Measurements from ENCODE around the gene FRMD6. TPM values are rescaled to one million over a fixed set of nuclear protein-coding genes. Genes with fewer than 3 reads are reported as not detected.

Gene FRMD6
- total and polyA plus RNA-seq, 4 donors, result 3.2 to 27.2 (median 8.6) TPM

GRCh38 chr14:51663783-51664326 lies 12.1 kb downstream of the FRMD6 start:
- Histone ChIP-seq H3K9ac (ENCODE audit: insufficient read depth in 1 of 2, low read length in 2 of 2) (no peak overlapping the region), H3K4me1 (ENCODE audit: control insufficient read depth in 5 of 5, insufficient read depth in 5 of 5, low read length in 5 of 5) (peaks cover 0 to 4% (median under 1%) of the 10 kb centered on the region in 5 donors), H3K27me3 (ENCODE audit: control insufficient read depth in 3 of 3, insufficient read depth in 3 of 3, low read length in 2 of 3) (no peaks in the 10 kb centered on the region), H3K27ac (ENCODE audit: low read depth in 1 of 2, low read length in 1 of 2) (no peak overlapping the region), H3K4me3 (no peak overlapping the region), H3K9me3 (ENCODE audit: control insufficient read depth in 4 of 4, insufficient read depth in 3 of 4, low read length in 3 of 4) (no peaks in the 10 kb centered on the region), H3K36me3 (ENCODE audit: control insufficient read depth in 4 of 4, insufficient read depth in 4 of 4, low read length in 4 of 4) (no peaks in the 10 kb centered on the region)
- TF ChIP-seq CTCF (IDR thresholded peaks at IDR 0.05; ENCODE audit: control extremely low read depth, extremely low read depth), result no peak
- ATAC-seq (ENCODE audit: insufficient read depth, low FRiP score), result no peak
- 80 to 84% methylated on average over 5 of the region's 5 CpGs for WGBS, 2 donors
- DNase-seq, result no peak

- H3K27me3 ChIP-seq (ENCODE audit: control insufficient read depth in 3 of 3, insufficient read depth in 3 of 3, low read length in 2 of 3), result no peaks in the 10 kb centered on the region
- no peak overlapping the region for H3K27ac ChIP-seq (ENCODE audit: low read depth in 1 of 2, low read length in 1 of 2)
- H3K9me3 ChIP-seq (ENCODE audit: control insufficient read depth in 4 of 4, insufficient read depth in 3 of 4, low read length in 3 of 4), result no peaks in the 10 kb centered on the region
- H3K4me3 ChIP-seq, result no peak overlapping the region
- H3K4me1 ChIP-seq (ENCODE audit: control insufficient read depth in 5 of 5, insufficient read depth in 5 of 5, low read length in 5 of 5), result peaks cover 0 to 4% (median 0%) of the 10 kb centered on the region in 5 donors
- TF ChIP-seq CTCF (IDR thresholded peaks at IDR 0.05; ENCODE audit: control extremely low read depth, extremely low read depth), result no peak
- no peak overlapping the region for H3K9ac ChIP-seq (ENCODE audit: insufficient read depth in 1 of 2, low read length in 2 of 2)
- ATAC-seq (ENCODE audit: insufficient read depth, low FRiP score) (no peak), DNase-seq (no peak)
- H3K36me3 ChIP-seq (ENCODE audit: control insufficient read depth in 4 of 4, insufficient read depth in 4 of 4, low read length in 4 of 4), result no peaks in the 10 kb centered on the region
- 69 to 75% methylated on average over 3 of the region's 3 CpGs for WGBS, 2 donors
Observed at GRCh38 chr14:51666070-51666469, 14.4 kb downstream of the FRMD6 start.

GRCh38 chr14:51666826-51667225 lies 15.1 kb downstream of the FRMD6 start:
- Histone ChIP-seq H3K27me3 (ENCODE audit: control insufficient read depth in 3 of 3, insufficient read depth in 3 of 3, low read length in 2 of 3) (no peaks in the 10 kb centered on the region), H3K36me3 (ENCODE audit: control insufficient read depth in 4 of 4, insufficient read depth in 4 of 4, low read length in 4 of 4) (no peaks in the 10 kb centered on the region), H3K4me1 (ENCODE audit: control insufficient read depth in 5 of 5, insufficient read depth in 5 of 5, low read length in 5 of 5) (peaks cover 0 to 4% (median 0%) of the 10 kb centered on the region in 5 donors), H3K9ac (ENCODE audit: insufficient read depth in 1 of 2, low read length in 2 of 2) (no peak overlapping the region), H3K4me3 (no peak overlapping the region), H3K9me3 (ENCODE audit: control insufficient read depth in 4 of 4, insufficient read depth in 3 of 4, low read length in 3 of 4) (no peaks in the 10 kb centered on the region), H3K27ac (ENCODE audit: low read depth in 1 of 2, low read length in 1 of 2) (no peak overlapping the region)
- DNase-seq, result no peak
- TF ChIP-seq CTCF (IDR thresholded peaks at IDR 0.05; ENCODE audit: control extremely low read depth, extremely low read depth), result no peak
- 89 to 90% methylated on average over 4 of the region's 4 CpGs for whole genome bisulfite sequencing, 2 donors
- no peak for ATAC-seq (ENCODE audit: insufficient read depth, low FRiP score)

GRCh38 chr14:51668870-51669269 lies 17.2 kb downstream of the FRMD6 start:
- no peak for TF ChIP-seq CTCF (IDR thresholded peaks at IDR 0.05; ENCODE audit: control extremely low read depth, extremely low read depth)
- Histone ChIP-seq H3K27ac (ENCODE audit: low read depth in 1 of 2, low read length in 1 of 2) (no peak overlapping the region), H3K9ac (ENCODE audit: insufficient read depth in 1 of 2, low read length in 2 of 2) (no peak overlapping the region), H3K36me3 (ENCODE audit: control insufficient read depth in 4 of 4, insufficient read depth in 4 of 4, low read length in 4 of 4) (no peaks in the 10 kb centered on the region), H3K9me3 (ENCODE audit: control insufficient read depth in 4 of 4, insufficient read depth in 3 of 4, low read length in 3 of 4) (no peaks in the 10 kb centered on the region), H3K27me3 (ENCODE audit: control insufficient read depth in 3 of 3, insufficient read depth in 3 of 3, low read length in 2 of 3) (no peaks in the 10 kb centered on the region), H3K4me3 (no peak overlapping the region), H3K4me1 (ENCODE audit: control insufficient read depth in 5 of 5, insufficient read depth in 5 of 5, low read length in 5 of 5) (peaks cover 0 to 4% (median 0%) of the 10 kb centered on the region in 5 donors)
- DNase-seq, result no peak
- no peak for ATAC-seq (ENCODE audit: insufficient read depth, low FRiP score)
- 86 to 96% methylated on average over 2 of the region's 2 CpGs for WGBS, 2 donors
